ENCODE measurements around the gene LCE2B.

The LCE2B gene

DNA sequence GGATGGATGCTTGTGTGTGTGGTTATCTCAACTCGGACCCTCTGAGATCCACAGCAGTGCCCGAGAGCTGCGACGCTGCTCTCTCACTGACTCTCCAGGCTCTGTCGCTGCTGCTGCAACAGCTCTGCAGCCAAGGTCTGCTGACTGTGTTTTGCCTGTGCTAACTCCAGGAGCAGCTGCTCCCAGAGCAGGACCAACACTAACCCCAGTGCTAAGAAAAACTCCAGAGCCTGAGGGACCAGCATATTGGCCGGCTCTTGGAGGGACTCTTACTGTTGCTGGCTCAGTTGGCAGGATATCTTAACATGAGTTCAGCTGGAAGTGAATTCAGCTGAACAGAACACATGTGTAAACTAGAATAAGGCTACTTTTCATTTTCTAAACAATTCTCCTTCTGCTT, 6.5 kb upstream of the LCE2B start:
- POLR2A ChIA-PET, result no interaction called here
- DNase-seq (ENCODE audit: low read depth, low spot score), result no peak
- H3K4me3 ChIP-seq (ENCODE audit: low read depth, low read length), result no peak overlapping the region
- TF ChIP-seq, protein P1, sequence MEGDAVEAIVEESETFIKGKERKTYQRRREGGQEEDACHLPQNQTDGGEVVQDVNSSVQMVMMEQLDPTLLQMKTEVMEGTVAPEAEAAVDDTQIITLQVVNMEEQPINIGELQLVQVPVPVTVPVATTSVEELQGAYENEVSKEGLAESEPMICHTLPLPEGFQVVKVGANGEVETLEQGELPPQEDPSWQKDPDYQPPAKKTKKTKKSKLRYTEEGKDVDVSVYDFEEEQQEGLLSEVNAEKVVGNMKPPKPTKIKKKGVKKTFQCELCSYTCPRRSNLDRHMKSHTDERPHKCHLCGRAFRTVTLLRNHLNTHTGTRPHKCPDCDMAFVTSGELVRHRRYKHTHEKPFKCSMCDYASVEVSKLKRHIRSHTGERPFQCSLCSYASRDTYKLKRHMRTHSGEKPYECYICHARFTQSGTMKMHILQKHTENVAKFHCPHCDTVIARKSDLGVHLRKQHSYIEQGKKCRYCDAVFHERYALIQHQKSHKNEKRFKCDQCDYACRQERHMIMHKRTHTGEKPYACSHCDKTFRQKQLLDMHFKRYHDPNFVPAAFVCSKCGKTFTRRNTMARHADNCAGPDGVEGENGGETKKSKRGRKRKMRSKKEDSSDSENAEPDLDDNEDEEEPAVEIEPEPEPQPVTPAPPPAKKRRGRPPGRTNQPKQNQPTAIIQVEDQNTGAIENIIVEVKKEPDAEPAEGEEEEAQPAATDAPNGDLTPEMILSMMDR (IDR thresholded peaks at IDR 0.05; ENCODE audit: insufficient read depth, low read length, missing control alignments), result no peak
- CTCF ChIA-PET, result no interaction called here

DNA sequence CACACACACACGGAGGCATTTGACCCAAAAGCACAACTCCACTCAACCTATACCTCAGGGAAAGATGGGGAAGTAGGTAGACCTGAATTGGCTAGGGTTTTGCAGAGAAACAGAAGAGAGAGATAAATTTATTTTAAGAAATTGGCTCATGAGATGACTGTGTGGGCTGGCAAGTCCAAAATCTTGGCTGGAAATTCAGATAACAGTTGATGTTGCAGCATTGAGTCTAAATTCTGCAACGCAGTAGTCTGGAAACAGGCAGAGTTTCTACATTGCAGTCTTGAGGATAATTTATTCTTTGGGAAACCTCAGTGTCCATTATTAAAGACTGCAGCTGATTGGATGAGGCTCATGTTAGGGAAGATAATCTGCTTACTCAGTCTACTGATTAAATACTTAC, 4.3 kb upstream of the LCE2B start:
- POLR2A ChIA-PET, result no interaction called here
- TF ChIP-seq, protein P1 (IDR thresholded peaks at IDR 0.05; ENCODE audit: insufficient read depth, low read length, missing control alignments), result no peak
- CTCF ChIA-PET, result no interaction called here
- H3K4me3 ChIP-seq (ENCODE audit: low read depth, low read length), result no peak overlapping the region
- no peak for DNase-seq (ENCODE audit: low read depth, low spot score)

DNA sequence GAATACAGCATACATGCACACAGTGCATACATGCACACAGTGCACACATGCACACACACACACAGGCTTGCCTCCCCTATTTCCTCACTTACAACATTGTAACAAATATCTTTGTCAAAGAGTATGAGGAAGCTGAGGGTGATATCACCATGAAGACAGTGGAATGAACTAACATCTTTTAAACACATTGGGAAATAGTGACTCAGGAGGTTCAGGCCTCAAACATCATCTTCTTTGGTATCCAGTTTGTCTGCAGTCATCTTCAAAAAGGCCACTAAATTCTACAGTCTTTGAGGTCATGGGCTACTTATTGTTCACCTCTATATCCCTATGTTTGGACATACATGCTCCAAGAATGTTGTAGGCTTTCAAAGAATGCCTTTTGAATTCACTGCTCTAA, 2.1 kb upstream of the LCE2B start:
- ChIA-PET POLR2A (no interaction called here), CTCF (no interaction called here)
- no peak for DNase-seq (ENCODE audit: low read depth, low spot score)
- TF ChIP-seq, protein P1 (IDR thresholded peaks at IDR 0.05; ENCODE audit: insufficient read depth, low read length, missing control alignments), result no peak
- H3K4me3 ChIP-seq (ENCODE audit: low read depth, low read length), result no peak overlapping the region

DNA sequence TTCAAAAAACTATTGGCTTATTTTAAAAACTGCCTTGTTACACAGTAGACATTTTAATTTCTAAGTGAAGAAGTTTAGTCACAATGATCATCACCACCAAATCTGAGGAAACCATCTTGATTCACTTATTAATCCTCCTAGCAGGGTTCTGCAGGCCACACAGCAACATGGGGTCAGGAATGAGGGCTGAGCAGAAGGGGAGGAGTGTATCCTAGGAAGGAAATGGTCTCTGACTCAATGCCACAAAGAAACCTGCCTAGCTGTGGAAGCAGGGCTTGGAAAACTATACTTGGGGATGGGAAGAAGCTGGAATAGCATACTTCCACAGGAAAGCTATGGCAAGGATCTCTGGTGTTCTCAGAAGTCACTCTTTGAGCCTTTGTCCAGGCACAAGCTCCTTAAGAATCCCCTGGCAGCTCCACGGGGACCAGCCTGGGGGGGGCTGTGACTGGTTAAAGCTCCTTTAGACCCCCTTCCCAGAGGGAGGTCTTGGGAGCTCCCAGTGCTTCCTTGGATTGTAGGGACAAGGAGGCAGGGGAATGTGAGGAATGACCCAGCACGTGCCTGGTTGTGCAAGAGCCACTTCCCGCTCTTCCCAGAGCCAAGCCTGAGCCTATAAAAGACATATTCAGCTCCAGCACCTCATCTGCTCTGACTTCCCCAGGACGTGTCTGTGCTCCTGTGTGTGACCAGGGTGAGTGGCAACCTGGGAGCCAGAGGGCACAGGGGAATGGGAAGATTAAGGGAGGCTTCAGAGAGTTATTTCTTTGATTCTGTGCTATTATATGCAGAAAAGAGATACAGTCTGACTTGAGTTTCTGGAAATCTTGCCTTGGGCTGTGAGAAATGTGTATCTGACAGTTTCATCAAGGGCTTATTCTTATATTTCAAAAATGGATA, 12.0 kb downstream of the LCE2B start, which contains the start of gene LCE2A:
Gene LCE2A, plus strand, starts transcription at position 645 of the 900 bp plus-strand sequence. CDS start 557 bp downstream, outside the sequence.
- H3K4me3 ChIP-seq (ENCODE audit: low read depth, low read length), result no peak within 1 kb of the TSS
- ChIA-PET CTCF (no interaction called here), POLR2A (no interaction called here)
- no peak for DNase-seq (ENCODE audit: low read depth, low spot score)
- TF ChIP-seq, protein P1 (IDR thresholded peaks at IDR 0.05; ENCODE audit: insufficient read depth, low read length, missing control alignments), result no peak

DNA sequence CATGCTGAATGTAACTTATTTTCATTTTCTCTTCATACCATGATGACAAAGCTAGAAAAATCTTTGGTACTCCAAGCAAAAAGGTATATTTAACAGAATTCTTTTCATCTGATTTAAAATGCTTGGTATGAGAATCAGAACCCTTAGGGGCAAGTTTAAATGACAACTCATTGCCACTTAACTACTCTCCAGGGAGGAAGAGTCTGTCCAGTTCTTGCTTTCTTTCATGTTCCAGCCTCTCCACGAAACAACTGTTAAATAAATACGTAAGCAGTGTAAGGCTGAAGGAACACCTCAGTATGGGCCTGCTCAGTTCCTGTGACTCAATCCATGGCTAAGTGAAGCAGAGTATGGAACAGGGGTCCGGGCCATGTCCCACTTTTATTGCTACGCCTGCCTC, 13.8 kb downstream of the LCE2B start:
- H3K4me3 ChIP-seq (ENCODE audit: low read depth, low read length), result no peak overlapping the region
- DNase-seq (ENCODE audit: low read depth, low spot score), result no peak
- ChIA-PET CTCF (no interaction called here), POLR2A (interaction anchor here (0.6 kb wide), 1 partner anchor 210 kb away, joined by 3 read pairs; no protein-coding TSS in a partner anchor)
- TF ChIP-seq, protein P1 (IDR thresholded peaks at IDR 0.05; ENCODE audit: insufficient read depth, low read length, missing control alignments), result no peak

DNA sequence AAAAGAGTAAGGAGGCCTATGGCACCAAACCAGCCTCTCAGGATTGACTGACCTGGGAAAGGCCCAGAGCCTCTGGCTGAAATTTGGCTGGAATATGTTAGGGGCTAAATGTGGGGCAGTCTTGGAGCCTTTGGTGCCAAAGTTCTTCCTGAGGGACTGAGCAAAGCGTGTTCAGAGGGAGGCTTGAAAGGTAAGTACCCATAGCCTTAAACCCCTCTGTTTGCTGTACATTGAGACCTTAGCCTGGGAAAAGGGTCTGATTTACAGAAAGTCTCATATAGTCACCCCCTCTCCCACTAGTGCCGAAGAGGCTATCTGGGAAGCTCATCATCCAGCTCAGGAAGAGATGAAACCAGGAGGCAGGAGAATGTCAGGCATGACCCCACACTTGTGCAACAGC, 21.9 kb downstream of the LCE2B start, which contains the start of gene LCE4A:
Gene LCE4A, plus strand, starts transcription at position 301 of the 400 bp plus-strand sequence. CDS start 916 bp downstream, outside the sequence.
- TF ChIP-seq, protein P1 (IDR thresholded peaks at IDR 0.05; ENCODE audit: insufficient read depth, low read length, missing control alignments), result no peak
- no peak for DNase-seq (ENCODE audit: low read depth, low spot score)
- no peak within 1 kb of the TSS for H3K4me3 ChIP-seq (ENCODE audit: low read depth, low read length)
- POLR2A ChIA-PET, result no interaction called here
- CTCF ChIA-PET, result no interaction called here
